HG03135 (cell line): ENCODE measurements around the gene TMEM222.

ENCODE experiments used
- ATAC-seq: cut with Tn5 transposase; IDR thresholded peaks from one replicate; pipeline ENCODE4 v1.9.1; 2021; ENCODE audit warnings: mild to moderate bottlenecking, moderate library complexity; ENCODE audit not compliant: unreplicated experiment

Gene TMEM222

GRCh38 chr1:27341525-27342252 is 19.7 kb downstream of the TMEM222 start, which contains the start of gene SYTL1:
Gene SYTL1 (plus strand): TSS chr1:27342022. CDS start chr1:27345335, 3,313 bp downstream.
- ATAC-seq = peak; percentile 54

GRCh38 chr1:27342391-27342777 is 20.4 kb downstream of the TMEM222 start:
- peak; percentile 10 for ATAC-seq

GRCh38 chr1:27342778-27343638 is 21.0 kb downstream of the TMEM222 start:
- no peak for ATAC-seq

GRCh38 chr1:27343639-27344025 is 21.7 kb downstream of the TMEM222 start:
- no peak for ATAC-seq

- ATAC-seq = no peak
Observed at GRCh38 chr1:27345272-27345671, 23.3 kb downstream of the TMEM222 start.

- no peak for ATAC-seq
Observed at GRCh38 chr1:27346357-27346756, 24.4 kb downstream of the TMEM222 start.

- ATAC-seq = no peak
Observed at GRCh38 chr1:27346991-27347624, 25.1 kb downstream of the TMEM222 start.

- ATAC-seq = no peak
Observed at GRCh38 chr1:27348861-27349783, 27.2 kb downstream of the TMEM222 start.

- ATAC-seq = no peak
Observed at GRCh38 chr1:27349784-27350662, 28.1 kb downstream of the TMEM222 start.

GRCh38 chr1:27350663-27351540 is 28.9 kb downstream of the TMEM222 start:
- no peak for ATAC-seq

- ATAC-seq = no peak
Observed at GRCh38 chr1:27351541-27352107, 29.7 kb downstream of the TMEM222 start.

GRCh38 chr1:27353166-27353565 is 31.2 kb downstream of the TMEM222 start:
- ATAC-seq = no peak

- no peak for ATAC-seq
Observed at GRCh38 chr1:27353629-27354028, 31.7 kb downstream of the TMEM222 start.

GRCh38 chr1:27355683-27356082 is 33.7 kb downstream of the TMEM222 start:
- no peak for ATAC-seq

- ATAC-seq = no peak
Observed at GRCh38 chr1:27356277-27356618, 34.3 kb downstream of the TMEM222 start.

- no peak for ATAC-seq
Observed at GRCh38 chr1:27356619-27357280, 34.8 kb downstream of the TMEM222 start.

GRCh38 chr1:27357281-27358037 is 35.5 kb downstream of the TMEM222 start:
- peak; percentile 53 for ATAC-seq
